Dermis microvascular lymphatic vessel endothelial cell (primary cell): Measurements from ENCODE around the gene FLYWCH1. TPM values are rescaled to one million over a fixed set of nuclear protein-coding genes. Genes with fewer than 3 reads are reported as not detected.
A peak's percentile ranks its signal among the peaks of the same experiment; 100 is the strongest.

ENCODE experiments used
- DNase-seq, 2 donors: peaks; one replicate each; pipeline versions ENCODE4 v3.0.0 to v3.0.0-alpha.2; 2010; ENCODE audit warnings: low read depth in 2 of 2
- total RNA-seq: library from RNA; depleted of rRNA; stranded (reverse); fragments of >200 nt; gene quantifications from 2 replicates; pipeline ENCODE4 v1.2.1, GENCODE V29; 2014

FLYWCH1 gene
- total RNA-seq, 1 donor from 2014 or later, result 19.0 TPM

DNA sequence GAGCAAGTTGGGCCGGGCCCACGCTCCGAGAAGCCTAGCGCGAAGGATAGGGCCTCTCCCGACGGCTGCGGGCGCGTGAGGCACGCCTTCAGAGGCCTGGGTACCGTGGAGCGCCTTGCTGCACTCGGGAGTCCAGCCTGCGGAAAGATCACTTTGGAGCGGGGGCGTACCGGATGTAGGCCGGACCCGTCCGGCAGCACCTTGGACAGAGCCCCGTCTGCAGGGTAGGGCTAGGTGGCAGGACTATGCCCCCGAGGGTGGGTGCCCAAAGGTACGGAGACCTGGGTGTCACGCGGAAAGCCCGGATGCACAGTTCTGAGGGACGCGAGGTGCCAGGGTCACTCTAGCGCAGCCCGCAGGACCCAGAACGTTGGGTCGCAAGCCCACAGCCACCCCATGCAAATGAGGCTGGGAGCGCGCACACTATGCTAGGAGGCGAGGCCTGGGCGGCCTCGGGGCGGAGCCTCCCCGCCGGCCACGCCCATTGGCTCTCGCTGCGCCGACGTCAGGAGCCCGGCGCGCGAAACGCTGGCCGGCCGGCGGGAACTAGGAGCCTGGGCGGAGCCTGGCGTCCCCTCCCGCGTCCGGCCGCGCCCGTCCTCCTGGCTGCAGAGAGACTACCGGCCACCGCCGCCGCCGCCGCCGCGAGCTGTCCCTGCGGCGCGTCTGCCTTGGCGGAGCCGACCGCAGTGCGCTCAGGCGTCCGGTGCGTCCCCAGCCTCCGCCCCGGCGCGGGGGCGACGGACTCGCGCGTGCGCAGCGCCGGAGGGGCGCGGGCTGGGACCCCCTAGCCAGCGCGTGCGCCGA is 57.2 kb downstream of the FLYWCH1 start, which contains the start of gene PAQR4:
Gene PAQR4, plus strand, starts transcription at position 611 of the 807 bp plus-strand sequence. CDS start 327 bp downstream, outside the sequence.
- DNase-seq, result peak; percentile 63 to 89

DNA sequence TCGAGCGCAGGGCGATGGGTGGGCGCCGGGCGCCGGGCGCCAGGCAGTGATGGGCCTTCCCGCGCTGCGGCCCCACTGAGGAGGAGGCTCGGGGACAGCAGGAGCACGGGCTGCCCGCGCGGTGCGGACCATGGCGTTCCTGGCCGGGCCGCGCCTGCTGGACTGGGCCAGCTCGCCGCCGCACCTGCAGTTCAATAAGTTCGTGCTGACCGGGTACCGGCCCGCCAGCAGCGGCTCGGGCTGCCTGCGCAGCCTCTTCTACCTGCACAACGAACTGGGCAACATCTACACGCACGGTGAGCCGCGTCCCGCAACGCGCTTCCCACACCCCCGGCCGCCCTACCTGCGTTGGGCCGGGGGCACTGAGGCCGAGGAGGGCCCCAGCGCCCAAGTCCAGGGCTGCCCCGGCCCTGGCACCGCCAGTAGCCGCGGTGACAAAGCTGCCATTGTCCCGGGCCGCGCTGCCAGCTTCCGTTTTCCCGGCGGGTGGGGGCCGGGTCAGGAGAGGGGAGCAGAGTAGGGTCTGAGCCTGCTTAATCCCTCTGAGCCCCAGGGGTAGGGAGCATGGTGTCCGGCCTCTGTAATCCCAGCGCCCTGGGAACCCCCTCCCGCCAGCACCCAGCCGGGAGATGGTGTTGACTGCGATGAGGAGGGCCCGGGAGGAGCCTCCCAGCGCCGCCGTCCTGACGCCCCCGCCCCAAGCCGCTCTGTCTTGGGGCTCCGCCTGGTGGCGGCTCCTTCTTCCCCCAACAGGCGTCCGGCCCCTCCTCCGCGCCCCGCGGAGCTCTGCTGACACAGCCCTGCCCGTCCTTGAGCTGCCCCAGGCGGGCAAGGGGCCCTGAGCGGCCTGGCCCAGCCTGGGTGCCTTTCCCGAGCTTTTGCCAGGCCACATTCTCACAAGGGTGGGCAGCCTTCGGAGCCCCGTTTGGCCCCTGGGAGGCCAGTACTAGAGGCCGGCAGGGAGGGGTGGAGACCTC is 58.1 kb downstream of the FLYWCH1 start:
- peak in 1 of 2 donors; percentile 55 for DNase-seq

DNA sequence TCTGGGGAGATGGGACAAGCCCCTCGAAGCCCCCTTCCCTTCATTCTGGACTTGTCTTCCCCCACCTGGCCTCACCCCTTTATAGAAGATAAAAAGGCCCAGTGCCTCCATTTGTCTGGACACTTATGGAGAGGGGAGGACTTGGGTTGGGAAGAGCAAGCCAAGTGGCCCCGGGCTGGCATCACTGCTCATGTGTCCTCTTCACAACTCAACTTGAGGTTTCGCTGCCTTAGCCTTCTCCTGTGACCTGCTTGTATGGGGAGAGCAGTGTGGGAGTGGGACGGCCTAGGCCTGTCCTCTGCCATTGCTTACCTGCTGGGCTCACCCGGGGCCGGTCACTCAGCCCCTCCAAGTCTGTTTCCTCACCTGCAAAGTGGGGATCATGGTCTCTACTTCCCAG is 58.8 kb downstream of the FLYWCH1 start:
- no peak for DNase-seq

DNA sequence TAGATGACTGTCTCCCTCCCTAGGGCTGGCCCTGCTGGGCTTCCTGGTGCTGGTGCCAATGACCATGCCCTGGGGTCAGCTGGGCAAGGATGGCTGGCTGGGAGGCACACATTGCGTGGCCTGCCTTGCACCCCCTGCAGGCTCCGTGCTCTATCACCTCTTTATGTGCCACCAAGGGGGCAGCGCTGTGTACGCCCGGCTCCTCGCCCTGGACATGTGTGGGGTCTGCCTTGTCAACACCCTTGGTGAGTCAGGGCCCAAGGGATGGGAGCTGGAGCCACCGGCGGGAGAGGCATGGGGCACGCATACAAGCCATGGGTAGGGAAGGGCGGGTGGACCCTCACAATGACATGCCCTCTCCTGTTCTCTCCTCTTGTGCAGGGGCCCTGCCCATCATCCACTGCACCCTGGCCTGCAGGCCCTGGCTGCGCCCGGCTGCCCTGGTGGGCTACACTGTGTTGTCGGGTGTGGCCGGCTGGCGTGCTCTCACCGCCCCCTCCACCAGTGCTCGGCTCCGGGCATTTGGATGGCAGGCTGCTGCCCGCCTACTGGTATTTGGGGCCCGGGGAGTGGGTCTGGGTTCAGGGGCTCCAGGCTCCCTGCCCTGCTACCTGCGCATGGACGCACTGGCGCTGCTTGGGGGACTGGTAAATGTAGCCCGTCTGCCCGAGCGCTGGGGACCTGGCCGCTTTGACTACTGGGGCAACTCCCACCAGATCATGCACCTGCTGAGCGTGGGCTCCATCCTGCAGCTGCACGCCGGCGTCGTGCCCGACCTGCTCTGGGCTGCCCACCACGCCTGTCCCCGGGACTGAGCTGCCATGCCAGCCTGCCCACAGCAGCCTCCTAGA is 59.6 kb downstream of the FLYWCH1 start:
- no peak for DNase-seq

DNA sequence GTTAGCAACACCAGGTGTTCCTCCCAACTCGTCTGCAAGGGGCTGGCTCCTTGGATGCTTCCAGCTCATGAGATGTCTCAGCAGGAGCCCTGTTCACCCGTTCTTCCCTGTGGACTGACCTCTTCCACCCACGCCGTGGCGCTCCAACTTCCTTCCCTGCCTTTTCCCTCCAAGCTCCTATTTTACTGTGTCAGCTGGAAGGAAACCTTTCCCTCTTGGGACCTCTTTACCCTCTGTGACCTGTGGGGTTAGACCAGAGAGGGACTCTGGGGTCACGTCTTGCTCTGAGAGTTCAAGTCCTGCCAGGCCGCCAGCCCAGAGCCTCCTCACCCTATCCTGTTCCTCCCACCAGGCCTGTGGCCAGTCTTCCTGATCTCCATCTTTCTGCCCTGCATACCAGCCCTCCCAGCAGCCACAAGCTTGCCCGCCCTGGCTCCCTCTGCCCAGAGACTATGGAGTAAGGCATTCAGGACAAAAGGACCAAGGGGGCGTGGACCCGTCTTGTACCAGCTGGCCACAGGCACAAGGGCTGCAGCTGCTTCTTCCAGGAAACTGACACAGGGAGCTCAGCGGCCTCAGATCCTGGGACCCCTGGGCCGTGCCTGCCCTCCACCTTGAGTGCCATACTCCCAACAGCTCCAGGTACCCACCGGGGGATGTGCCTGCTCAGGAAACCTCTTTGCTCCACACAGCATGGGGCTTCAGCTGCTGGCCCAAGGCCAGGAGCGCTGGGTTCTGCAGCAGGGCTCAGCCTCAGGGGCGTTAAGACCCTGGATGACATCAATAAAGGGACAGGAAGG is 60.5 kb downstream of the FLYWCH1 start:
- no peak for DNase-seq

DNA sequence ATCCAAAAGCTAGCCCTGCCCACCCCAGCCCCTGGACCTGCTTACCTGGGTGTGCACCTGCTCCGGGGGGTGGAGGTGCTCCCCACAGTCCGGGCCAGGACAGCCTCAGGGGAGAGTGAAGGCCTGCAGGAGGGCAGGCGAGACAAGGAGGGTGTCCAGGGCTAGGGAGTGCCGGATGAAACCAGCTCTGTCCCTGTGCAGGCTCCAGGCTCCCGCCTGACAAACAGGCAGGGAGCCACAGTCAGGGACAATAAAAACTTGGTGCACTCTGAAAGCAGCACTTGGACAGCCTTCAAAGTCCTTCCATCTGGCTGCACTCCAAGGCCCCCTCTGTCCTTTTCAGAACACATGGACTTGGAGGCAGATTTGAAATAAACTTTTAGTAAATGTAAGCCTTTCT is 61.4 kb downstream of the FLYWCH1 start:
- DNase-seq, result no peak

DNA sequence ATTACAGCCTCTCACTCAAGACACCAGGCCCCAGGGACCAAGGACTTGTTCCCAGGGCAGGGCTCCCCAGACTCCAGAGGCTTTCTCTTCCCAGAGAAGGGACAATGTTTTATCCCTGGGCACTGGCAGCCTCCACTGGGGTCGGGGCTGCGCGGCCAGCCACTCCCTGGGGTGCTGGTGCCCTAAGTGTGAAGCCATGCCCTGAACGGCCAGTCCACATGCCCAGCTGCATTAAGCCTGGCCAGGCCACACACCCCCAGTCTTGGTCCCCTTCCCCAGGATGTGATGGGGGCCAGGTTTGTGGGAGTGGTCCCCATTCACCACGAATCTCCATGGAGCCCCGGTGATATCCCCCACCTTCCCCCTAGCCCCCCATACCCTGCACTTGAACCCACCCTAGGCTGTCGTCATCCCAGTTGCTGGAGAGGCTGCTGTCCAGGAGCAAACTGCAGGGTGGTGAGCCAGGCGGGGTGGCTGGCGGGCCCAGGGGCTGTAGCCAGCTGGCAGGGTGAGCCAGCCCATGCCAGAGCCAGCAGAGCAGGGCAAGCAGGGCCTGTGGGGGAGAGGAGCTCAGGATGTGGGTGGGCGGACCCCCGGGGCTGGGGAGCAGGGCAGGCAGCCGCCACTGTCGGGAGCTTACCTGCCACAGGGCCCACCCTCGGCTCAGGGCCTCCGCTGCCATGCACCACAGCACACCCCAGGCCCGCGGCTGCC is 62.0 kb downstream of the FLYWCH1 start:
- DNase-seq, result no peak

DNA sequence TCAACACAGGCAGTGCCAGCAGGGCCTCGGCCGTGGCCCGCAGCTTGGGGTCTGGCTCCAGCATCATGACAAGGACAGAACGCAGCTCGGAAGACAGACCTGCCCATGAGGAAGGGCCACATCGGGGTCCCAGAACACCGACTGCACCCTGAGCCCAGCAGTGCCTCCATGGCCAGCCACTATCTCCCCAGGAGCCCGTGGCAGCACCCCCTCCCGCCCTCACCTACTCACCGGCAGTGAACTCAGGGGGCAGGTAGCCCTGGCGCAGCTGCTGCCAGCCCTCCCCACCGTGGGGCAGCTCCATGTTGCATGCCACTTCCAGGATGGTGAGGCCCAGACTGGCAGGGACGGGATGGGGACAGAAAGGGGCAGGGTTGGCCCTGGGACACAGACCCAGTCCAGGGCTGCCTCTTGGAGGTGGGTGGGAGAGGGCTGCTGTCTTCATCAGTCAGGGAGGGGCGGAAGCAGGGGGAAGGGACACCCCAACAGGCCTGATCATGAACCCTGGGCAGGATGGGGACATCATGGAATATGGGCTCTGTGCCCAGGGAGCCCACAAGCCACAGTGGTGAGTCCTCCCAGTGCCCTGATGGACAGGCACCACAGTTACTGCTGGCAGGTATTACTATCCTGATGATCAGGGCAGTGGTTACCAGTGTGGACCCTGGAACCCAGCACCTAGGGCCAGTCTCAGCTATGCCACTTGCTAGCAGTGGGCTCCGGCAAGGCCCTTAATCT is 62.8 kb downstream of the FLYWCH1 start:
- DNase-seq, result no peak

DNA sequence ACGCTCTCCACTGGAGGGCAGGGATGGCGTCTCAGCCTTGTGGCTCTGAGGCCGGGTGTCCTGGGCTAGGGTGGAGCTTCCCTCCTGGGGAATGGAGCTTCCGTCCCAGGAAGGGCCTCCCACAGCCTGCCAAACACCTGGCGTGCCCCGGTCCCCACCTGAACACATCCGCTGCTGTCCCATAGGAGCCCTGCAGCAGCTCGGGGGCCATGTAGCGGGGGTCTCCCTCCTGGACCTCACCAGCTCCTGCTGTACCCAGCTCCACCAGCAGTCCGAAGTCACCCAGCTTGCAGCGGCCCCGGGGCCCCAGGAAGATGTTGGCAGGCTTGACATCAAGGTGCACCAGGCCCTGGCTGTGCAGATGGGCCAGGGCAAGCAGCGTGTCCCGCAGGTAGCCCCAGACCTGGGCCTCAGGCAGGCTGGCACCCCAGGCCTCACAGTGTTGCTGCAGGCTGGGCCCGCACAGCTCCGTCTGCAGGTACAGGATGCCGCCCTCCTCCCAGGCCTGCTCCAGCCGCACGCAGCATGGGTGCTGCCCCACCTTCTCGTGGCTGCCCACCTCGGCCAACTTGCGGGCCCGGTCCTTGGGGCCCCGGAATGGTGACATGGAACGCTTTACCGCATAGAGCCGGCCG is 63.5 kb downstream of the FLYWCH1 start:
- no peak for DNase-seq

DNA sequence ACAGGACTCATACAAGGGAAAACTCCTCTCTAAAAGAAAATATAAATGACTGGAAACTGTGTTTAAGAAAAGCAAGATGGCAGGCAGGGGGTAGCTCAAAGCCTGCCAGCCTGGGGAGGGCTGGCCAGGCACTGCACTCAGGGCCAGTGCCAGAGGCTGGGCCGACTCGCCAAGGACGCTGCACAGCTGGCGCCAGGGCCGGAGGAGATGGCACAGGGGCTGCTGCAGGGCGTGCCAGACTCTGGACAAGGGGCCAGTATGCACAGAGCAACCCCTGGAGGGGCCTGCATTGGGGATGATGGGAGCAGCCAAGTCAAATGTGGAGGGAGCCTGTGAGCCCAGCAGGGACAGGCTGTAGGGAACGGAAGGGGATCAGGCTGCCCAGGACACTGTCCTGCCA is 64.5 kb downstream of the FLYWCH1 start:
- DNase-seq, result no peak

DNA sequence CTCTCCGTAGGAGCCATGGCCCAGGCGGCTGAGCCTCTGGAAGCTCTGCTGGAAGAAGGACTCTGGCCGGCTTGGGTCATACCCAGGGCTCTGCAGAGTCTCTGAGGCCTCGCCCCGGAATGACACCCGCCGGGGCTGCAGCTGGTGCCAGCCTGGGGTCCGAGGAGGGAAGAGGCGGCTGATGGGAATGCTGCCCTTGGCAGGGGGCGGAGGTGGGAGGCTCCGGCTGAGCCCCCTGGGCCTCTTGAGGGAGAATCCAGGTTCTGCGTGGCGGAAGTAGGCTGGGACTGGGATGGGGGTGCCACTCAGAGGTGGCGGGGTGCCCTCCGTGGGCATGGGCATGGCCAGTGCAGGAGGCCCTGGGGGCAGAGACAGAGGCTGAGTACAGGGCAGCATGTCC is 64.9 kb downstream of the FLYWCH1 start:
- no peak for DNase-seq

DNA sequence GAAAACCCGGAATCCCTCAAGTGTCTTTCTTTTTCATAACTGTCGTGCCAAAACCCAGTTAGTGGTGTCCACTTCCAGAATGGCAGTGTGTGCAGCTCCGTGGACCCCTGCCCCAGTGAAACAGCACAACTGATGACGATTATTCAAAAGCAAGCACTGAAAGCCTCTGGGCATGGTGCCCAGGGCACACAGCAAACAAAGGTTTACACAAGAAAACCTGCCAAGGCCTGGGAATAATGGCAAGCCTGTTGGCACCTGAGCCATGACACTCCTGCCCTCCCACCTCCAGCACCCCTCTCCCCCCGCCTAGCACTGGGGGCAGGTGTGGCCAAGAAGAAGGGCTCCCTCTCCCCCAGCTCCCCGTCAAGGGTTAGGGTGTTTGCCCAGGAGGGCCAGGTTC is 65.7 kb downstream of the FLYWCH1 start:
- no peak for DNase-seq

DNA sequence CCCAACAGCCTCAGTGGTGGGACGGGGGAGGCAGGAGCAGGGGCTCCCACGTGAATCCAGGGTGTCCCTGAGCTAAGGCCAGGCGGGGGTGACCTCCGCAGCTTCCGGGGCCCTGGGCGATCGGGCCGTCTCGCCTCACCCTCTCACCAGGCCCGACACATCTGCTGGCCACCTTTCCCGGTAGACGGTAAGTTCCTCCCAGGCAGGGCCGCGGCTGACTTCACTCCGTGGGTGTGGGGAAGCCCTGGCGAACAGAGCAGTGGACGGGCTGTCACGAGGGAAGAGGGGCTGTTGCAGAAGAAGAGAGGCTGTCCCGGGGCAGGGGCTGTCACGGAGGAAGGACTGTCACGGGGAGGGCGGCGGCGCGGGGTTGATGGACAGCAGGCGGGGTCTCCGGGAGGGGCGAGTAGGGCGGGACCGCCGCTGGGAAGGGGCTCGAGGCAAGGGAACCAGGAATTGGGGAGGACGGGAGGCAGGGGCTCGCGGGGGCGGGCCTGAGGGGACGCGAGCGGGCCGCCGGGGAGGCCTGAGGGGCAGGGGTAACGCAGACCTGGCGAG is 68.0 kb downstream of the FLYWCH1 start:
- DNase-seq, result peak in 1 of 2 donors; percentile 17

DNA sequence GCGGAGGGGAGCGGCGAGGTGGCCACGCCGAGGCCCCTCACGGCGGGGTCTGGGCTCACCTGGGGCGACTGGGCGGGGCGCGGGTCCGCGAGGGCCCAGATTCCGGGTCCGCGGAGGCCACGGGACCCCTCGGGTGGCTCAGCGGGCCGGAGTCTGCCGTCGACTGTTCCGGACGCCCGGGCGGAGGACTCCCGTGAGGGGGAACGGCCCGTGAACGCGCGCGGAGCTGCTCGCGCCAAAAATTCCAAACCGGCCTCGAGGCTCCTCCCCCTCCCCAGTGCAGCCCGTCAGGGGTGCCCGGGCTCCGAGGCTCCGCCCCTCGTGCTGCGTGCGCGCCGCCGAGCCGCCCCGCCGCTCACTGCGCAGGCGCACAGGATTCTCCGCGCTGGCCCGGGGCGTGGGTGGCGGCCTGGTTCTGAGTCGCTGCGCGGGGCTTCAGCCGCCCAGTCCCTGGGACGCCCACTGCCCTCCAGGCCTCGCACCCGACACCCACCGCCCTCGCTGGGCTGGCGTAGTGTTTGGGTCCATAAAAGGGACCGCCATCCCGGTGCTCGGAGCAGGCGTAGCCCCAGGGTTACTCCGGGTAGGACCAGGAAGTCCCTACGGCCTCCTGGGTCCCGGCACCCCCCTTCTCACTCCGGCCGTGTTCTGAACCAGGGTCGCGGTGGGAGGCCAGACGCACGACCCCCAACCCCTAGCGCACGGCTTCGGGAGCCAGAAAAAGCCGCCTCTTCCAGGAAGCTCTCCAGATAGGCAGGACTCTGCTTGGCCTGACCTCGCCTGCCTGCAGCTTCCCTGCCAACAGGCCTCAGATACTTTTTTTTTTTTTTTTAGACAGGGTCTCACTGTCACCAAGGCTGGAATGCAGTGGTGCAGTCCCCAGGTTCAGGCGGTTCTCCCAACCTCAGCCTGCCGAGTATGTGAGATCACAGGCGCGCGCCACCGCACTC is 68.8 kb downstream of the FLYWCH1 start, which contains the start of gene PKMYT1:
Gene PKMYT1, minus strand, starts transcription at position 220 of the 950 bp plus-strand sequence. CDS start 789 bp downstream, outside the sequence.
- peak; percentile 52 to 85 for DNase-seq

DNA sequence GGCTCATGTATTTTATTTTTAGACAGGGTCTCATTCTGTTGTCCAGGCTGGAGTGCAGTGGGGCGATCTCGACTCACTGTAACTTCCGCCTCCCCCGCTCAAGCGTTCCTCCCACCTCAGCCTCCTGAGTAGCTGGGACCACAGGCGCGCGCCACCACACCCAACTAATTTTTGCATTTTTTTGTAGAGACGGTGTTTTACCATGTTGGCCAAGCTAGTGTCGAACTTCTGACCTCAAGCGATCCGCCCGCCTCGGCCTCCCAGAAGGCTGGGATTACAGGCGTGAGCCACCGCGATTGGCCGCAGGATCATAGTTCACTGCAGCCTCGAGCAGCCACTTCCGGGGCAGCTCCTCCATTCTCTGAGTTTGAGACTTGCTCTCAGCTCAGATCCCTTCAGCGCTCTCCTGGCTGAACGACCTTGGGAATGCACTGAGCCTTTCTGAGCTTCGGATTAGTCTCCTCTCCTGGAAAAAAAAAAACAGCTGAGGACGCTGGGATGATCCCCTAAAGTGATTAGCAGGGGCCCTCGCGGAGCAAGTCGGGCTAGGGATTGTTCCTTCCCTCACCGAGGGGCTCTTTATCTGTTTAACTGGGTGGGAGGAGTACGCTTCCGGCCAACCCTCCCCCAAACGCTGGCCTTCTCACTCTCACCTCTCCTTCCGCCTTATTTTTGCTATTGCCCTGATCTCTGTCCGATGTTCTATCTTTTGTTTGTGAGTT is 69.6 kb downstream of the FLYWCH1 start:
- no peak for DNase-seq

DNA sequence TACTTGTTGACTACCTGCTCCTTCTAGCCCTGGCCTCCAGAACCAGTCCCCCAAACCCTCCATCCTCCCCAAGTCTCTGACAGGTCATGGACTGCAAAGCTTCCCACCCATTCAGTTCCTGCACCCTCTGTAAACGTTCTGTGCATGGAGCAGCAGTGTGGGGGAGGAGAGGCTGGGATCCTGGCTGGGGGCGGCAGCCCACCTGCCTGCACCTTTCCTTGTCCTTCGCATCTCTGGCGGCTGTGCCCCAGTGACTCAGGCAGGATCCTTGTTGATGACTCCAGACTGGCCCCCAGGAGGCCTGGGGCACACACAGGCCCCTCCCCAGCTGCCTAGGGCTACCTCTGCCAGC is 70.1 kb downstream of the FLYWCH1 start:
- no peak for DNase-seq
